ENCODE data around the gene VDR.

- TF ChIP-seq, protein P1, sequence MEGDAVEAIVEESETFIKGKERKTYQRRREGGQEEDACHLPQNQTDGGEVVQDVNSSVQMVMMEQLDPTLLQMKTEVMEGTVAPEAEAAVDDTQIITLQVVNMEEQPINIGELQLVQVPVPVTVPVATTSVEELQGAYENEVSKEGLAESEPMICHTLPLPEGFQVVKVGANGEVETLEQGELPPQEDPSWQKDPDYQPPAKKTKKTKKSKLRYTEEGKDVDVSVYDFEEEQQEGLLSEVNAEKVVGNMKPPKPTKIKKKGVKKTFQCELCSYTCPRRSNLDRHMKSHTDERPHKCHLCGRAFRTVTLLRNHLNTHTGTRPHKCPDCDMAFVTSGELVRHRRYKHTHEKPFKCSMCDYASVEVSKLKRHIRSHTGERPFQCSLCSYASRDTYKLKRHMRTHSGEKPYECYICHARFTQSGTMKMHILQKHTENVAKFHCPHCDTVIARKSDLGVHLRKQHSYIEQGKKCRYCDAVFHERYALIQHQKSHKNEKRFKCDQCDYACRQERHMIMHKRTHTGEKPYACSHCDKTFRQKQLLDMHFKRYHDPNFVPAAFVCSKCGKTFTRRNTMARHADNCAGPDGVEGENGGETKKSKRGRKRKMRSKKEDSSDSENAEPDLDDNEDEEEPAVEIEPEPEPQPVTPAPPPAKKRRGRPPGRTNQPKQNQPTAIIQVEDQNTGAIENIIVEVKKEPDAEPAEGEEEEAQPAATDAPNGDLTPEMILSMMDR (IDR thresholded peaks at IDR 0.05): no peak
- no peak for TF ChIP-seq POLR2A (IDR thresholded peaks at IDR 0.05)
Observed at GRCh38 chr12:47841501-47841900, 63.3 kb downstream of the VDR start.

All from adrenal gland (tissue), 5 donors.